GM10266 (cell line): ENCODE results near the gene MRPS34.

ENCODE experiments used
- DNase-seq: peaks from one replicate; pipeline ENCODE4 v3.0.0; 2012; ENCODE audit errors: extremely low spot score
- TF ChIP-seq, protein P1 (sequence below): IDR thresholded peaks from 2 replicates; pipeline ENCODE4 v1.5.1; 2012; ENCODE audit warnings: mild to moderate bottlenecking, low read depth; ENCODE audit not compliant: control insufficient read depth, insufficient read depth; ENCODE audit errors: missing control alignments

MRPS34 gene

DNA sequence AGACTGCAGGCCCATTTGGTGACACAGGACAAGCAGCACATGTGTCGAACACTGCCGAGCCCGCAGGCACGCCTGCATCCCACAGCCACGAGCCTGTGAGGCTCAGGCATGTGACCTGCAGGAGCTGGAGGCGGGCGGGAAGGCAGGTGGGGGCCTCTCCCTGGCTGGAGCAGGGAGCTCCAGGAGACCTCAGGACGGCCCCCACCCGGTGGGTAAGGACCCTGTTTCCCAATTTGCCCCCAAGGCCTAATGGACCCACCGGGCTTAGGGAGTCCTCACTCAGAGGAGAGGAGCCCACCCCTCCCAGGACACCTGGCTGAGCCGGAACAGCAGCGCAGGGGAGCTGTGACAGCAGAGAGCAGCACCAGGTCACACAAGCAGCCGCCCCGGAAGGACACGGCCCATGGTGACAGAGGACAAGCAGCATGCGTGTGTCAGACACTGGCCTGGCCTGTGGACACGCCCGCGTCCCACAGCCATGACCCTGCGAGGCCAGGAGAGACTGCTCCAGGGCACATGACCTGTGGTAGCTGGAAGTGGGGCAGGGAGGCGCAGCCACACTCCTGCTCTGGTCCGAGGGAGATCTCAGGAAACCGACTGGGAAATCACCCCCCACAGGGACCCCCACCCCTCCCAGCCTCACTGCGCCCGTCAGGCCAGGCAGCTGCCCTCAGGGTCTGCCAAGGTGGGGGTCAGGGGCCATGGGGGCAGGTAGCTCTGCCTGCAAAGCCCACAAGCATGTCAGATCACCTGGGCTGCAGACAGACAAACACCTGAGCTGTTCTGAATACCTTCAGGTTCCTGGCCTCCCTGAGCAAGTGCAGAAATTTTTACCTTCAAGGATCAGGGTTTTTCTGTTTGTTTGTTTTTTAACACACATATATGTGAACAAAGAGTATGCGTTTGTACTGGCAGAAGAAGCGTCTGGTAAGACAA is 7.1 kb upstream of the MRPS34 start:
- no peak for DNase-seq
- TF ChIP-seq, protein P1, sequence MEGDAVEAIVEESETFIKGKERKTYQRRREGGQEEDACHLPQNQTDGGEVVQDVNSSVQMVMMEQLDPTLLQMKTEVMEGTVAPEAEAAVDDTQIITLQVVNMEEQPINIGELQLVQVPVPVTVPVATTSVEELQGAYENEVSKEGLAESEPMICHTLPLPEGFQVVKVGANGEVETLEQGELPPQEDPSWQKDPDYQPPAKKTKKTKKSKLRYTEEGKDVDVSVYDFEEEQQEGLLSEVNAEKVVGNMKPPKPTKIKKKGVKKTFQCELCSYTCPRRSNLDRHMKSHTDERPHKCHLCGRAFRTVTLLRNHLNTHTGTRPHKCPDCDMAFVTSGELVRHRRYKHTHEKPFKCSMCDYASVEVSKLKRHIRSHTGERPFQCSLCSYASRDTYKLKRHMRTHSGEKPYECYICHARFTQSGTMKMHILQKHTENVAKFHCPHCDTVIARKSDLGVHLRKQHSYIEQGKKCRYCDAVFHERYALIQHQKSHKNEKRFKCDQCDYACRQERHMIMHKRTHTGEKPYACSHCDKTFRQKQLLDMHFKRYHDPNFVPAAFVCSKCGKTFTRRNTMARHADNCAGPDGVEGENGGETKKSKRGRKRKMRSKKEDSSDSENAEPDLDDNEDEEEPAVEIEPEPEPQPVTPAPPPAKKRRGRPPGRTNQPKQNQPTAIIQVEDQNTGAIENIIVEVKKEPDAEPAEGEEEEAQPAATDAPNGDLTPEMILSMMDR = no peak

DNA sequence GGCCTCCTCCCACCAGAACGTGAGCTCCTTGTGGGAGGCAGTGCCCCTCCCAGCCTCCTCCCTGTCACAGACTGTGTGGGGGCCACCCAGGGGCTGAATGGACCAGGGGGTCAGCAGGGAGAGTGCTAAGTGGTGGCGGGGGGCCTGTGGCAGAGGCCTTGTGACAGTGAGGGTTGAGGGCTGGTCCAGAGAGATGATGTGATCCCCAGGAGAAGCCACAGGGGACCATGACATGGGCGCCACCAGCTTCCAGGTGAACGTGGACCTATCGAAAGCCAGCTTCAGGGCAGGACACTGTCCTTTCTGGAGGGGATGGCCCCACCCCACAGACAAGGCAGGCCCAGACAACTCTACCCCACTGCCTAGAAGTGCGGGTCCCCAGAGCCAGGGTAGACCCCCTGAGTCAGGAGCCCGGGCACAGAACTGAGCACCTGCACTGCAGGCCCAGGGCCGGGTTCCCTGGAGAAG is 6.3 kb upstream of the MRPS34 start:
- no peak for DNase-seq
- TF ChIP-seq, protein P1 = no peak

DNA sequence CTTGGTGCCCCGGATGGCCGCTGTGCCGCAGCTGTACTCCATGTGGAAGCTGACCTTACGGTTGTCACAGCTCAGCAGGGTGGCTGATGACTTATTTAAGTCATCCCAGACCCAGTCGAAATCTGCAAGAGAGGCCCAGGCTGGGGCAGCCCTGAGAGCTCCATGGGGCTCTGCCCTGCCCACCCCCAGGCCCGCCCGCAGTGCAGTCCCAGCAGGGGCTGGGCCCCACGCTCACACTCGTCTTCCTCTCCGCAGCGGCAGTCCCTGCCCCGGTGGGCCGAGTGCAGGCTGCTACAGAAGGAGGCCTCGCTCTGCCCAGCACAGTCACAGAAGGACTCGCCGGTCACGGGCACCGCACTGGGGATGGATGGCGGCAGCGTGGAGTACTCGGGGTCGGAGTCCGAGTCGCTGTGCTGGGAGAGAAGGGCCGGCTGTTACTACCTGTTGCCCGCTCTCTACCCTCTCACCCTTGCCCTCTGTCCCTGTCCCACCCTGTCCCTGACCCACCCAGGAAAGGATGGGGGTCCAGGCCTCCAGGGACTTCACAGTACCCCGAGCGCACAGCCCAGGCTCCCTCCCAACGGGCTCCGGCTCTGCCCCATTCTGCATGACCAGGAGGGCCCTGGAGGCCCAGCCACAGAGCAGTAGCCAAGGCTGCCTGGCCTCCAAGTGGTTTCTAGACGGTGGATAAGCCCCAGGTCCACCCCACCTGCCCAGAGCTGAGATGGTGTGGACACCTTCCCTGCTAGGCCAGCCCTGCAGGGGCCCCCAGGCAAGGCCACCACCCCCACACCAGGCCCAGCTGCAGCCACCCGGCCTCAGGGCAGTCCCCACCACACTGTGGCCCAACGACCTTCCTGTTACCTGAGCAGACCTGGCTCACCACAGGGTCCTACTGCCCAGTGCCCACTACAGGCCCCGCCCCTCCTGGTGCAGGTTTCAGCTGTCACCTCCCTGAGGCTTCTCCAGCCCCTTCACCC is 5.6 kb upstream of the MRPS34 start:
- TF ChIP-seq, protein P1 = no peak
- no peak for DNase-seq

DNA sequence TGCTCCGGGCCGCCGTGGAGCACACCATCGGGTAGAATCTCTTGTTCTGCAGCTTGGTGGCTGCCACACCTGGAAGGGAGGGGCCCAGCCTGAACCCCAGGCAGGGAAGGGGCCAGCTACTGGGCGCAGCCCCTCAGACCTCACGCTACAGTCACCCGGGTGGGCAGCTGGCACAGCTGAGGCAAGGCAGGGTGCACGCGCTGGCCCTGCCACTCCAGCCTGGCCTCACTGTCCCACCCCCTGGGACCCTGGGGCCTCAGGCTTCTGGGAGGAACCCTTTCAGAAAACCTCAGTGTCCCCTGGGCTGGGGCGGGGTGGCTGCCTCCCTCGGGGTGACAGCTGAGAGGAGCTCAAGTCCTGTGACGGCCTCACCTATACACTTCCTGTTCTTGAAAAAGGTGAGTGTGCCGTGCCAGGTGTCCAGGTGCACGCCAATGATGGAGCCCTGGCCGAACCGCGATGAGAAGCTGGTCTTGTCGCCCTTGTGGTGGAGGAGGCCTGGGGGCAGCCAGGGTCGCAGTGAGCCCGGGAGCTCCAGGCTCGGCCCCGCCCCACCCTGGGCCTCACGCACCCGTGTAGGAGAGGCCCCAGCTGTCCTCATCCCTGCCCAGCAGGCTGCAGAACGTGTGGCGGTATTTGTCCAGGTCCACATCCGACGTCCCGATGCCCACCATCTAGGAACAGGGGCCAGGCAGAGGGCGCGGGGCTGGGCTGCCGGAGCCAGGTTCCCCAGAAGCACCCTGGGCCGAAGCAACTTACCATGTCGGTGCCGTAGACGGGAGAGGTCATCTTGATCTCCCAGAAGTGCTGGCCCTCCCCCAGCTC is 4.7 kb upstream of the MRPS34 start:
- TF ChIP-seq, protein P1 = no peak
- DNase-seq = no peak

DNA sequence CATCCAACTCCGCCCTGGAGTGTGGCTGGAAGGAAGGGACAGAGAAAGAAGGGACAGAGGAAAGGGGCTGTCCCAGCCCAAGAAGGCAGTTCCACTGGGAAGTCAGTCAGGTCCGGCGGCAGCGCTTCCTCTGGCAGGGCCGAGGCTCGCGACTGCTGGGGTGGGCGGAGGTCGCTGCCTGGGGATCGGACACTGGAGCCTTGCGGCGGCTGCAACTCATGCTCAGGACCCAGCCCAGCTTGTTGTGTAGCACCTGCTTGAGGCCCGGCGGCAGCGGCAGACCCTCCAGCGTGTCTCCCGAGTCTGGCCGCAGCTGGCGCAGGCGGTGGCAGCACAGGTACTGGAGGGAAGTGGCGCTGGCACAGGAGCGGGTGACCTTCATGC is 4.0 kb upstream of the MRPS34 start:
- no peak for DNase-seq
- TF ChIP-seq, protein P1 = no peak

DNA sequence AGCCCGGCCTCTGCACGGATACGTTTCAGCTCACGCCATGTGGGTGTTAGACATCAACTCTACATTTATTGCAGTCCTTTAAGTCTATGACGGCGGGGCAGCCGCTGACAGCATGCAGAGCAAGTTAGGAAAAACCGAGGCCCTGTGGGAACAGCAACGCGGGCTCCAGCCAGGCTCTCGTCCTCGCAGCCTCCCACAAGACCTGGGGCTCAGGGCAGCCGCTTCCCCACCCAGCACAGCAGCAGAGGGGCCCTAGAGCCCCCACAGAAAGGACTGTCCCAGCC is 3.7 kb upstream of the MRPS34 start:
- DNase-seq = no peak
- TF ChIP-seq, protein P1 = no peak
